IgD-negative memory B cell (primary cell): Measurements from ENCODE around the gene HK2. TPM values are rescaled to one million over a fixed set of nuclear protein-coding genes. Genes with fewer than 3 reads are reported as not detected.
A peak's percentile ranks its signal among the peaks of the same experiment; 100 is the strongest.
"Not testable (repeated sequence)": the region's sequence is repeated elsewhere in the genome, so short reads cannot be mapped to it uniquely, and the experiment has no call there.

Source experiments
- H3K27ac Mint-ChIP-seq, 3 donors: one replicate each; pipeline ENCODE4 v1.8.0; 2020 to 2022; ENCODE audit warnings: mild to moderate bottlenecking in 3 of 3, mixed read lengths in 3 of 3, moderate library complexity in 1 of 3
- H3K27me3 Mint-ChIP-seq: one replicate; pipeline ENCODE4 v1.8.0; 2021; ENCODE audit warnings: mixed read lengths
- H3K36me3 Mint-ChIP-seq: one replicate; pipeline ENCODE4 v1.8.0; 2020; ENCODE audit warnings: mild to moderate bottlenecking, mixed read lengths
- H3K4me1 Mint-ChIP-seq, 3 donors: one replicate each; pipeline ENCODE4 v1.8.0; 2020 to 2022; ENCODE audit warnings: mixed read lengths in 3 of 3, mild to moderate bottlenecking in 1 of 3
- H3K4me3 Mint-ChIP-seq, 4 donors: one replicate each; pipeline ENCODE4 v1.8.0; 2020 to 2022; ENCODE audit warnings: mild to moderate bottlenecking in 4 of 4, mixed read lengths in 4 of 4, moderate library complexity in 3 of 4
- H3K9me3 Mint-ChIP-seq, 3 donors: one replicate each; pipeline ENCODE4 v1.8.0; 2020 to 2021; ENCODE audit warnings: mixed read lengths in 3 of 3, mild to moderate bottlenecking in 1 of 3
- polyA plus RNA-seq: library from polyadenylated mRNA; unstranded; fragments of 300-500 nt; fragmentation: Illumina TruSeq; gene quantifications from one replicate; pipeline ENCODE4 v1.2.3, GENCODE V29; 2021

Gene HK2
- 4.3 TPM for polyA plus RNA-seq

DNA sequence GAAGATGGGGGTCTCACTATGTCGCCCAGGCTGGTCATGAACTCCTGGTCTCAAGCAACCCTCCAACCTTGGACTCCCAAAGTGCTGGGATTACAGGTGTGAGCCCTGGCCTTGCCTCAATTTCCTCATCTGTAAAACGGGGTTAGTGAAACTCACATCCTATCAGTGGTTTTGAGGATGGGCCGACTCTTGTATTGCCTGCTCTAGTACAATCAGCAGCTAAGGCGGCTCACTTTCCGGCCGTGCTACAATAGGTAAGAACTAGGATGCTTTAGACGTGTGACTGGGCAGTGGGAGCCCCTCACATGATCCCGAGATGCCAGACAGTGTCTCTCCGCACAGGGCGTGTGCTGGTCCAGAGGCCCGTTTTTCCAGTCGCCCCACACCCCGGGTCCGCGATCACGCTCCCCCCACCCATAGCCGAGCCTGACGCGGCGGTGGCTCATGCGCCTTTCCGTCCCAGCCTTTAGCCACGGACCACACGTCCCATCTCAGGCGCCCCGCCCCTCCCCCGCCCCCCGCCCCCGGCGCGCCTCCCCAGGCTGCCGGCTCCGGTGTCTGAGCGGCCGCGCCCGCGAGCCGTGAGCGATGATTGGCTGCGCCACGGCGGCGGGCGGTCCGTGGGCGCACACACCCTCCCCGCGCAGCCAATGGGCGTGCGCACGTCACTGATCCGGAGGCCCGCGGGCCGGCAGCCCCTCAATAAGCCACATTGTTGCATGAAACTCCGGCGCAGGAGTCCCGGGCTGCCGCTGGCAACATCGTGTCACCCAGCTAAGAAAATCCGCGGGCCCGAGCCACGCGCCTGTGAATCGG lies at the start of gene HK2:
Gene HK2, plus strand, starts transcription at position 710 of the 816 bp plus-strand sequence. CDS start 454 bp downstream, outside the sequence.
- no peaks in the 10 kb centered on the region for H3K27me3 Mint-ChIP-seq
- no peaks in the 10 kb centered on the region for H3K9me3 Mint-ChIP-seq
- H3K27ac Mint-ChIP-seq: peak within 1 kb of the TSS; percentile 85 to 94 (median 93)
- H3K36me3 Mint-ChIP-seq: no peaks in the 10 kb centered on the region
- H3K4me3 Mint-ChIP-seq: peak within 1 kb of the TSS; percentile 92 to 99 (median 98)
- H3K4me1 Mint-ChIP-seq: peaks cover 20 to 26% (median 23%) of the 10 kb centered on the region in 3 donors

GRCh38 chr2:74789271-74789670 lies 44.7 kb upstream of the HK2 start:
- peaks cover 3% of the 10 kb centered on the region for H3K36me3 Mint-ChIP-seq
- peaks cover 9 to 14% (median 12%) of the 10 kb centered on the region in 3 donors for H3K9me3 Mint-ChIP-seq
- no peak overlapping the region for H3K4me3 Mint-ChIP-seq
- no peaks in the 10 kb centered on the region for H3K4me1 Mint-ChIP-seq
- H3K27ac Mint-ChIP-seq: no peak overlapping the region
- peaks cover 10% of the 10 kb centered on the region for H3K27me3 Mint-ChIP-seq

- H3K36me3 Mint-ChIP-seq: peaks cover 3% of the 10 kb centered on the region
- no peaks in the 10 kb centered on the region for H3K4me1 Mint-ChIP-seq
- peaks cover 7 to 14% (median 11%) of the 10 kb centered on the region in 3 donors for H3K9me3 Mint-ChIP-seq
- H3K4me3 Mint-ChIP-seq: no peak overlapping the region
- H3K27ac Mint-ChIP-seq: no peak overlapping the region
- H3K27me3 Mint-ChIP-seq: peaks cover 10% of the 10 kb centered on the region
Observed at GRCh38 chr2:74792282-74792681, 41.6 kb upstream of the HK2 start.

- H3K4me3 Mint-ChIP-seq, H3K27ac Mint-ChIP-seq, H3K9me3 Mint-ChIP-seq, H3K27me3 Mint-ChIP-seq, H3K4me1 Mint-ChIP-seq, H3K36me3 Mint-ChIP-seq: not testable (repeated sequence)
Observed at GRCh38 chr2:74794878-74795277, 39.0 kb upstream of the HK2 start.

GRCh38 chr2:74806355-74806839 lies 27.5 kb upstream of the HK2 start:
- Mint-ChIP-seq H3K36me3 (no peaks in the 10 kb centered on the region), H3K27me3 (peaks cover 10% of the 10 kb centered on the region), H3K9me3 (peaks cover 0 to 3% (median 0%) of the 10 kb centered on the region in 3 donors), H3K4me3 (no peak overlapping the region), H3K4me1 (peaks cover 0 to 9% (median 5%) of the 10 kb centered on the region in 3 donors), H3K27ac (no peak overlapping the region)

- Mint-ChIP-seq H3K4me1 (peaks cover 0 to 8% (median 5%) of the 10 kb centered on the region in 3 donors), H3K36me3 (no peaks in the 10 kb centered on the region), H3K27me3 (peaks cover 5% of the 10 kb centered on the region), H3K27ac (no peak overlapping the region), H3K4me3 (no peak overlapping the region), H3K9me3 (peaks cover 0 to 3% (median 0%) of the 10 kb centered on the region in 3 donors)
Observed at GRCh38 chr2:74806920-74807319, 27.0 kb upstream of the HK2 start.

DNA sequence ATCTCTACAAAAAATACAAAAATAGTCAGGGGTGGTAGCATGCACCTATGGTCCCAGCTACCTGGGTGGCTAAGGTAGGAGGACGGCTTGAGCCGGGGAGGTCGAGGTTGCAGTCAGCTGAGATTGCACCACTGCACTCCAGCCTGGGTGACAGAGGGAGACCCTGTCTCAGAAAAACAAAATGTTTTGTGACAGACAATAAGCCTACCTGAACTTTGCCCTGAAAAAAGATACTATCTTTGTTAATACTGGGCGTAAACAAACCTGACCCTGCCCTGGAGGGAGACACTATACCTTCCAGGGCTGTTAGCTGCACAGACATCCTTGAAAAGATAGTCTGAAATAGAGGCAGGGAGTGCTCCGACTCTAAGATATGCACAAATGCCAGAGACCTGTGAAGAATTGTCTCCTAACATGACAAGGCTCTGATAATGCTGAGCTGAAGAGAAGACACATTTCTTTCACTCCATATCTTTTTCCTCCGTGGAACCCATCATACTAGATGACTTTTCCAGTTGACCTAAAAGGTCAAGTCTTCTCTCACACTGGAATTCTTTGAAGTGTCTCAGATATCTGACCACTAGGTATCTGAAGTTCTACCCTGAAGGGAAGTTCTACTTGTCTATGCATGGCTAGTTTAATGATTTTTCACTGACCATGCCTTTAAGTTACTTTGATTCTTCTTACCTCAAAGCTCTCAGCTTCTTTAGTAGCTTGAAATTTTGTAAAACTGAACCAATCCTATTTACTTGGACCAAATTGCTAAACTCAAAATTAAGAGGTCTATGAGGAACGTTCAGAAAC lies 20.9 kb upstream of the HK2 start:
- Mint-ChIP-seq H3K27me3 (peaks cover 3% of the 10 kb centered on the region), H3K36me3 (no peaks in the 10 kb centered on the region), H3K27ac (no peak overlapping the region), H3K4me3 (no peak overlapping the region), H3K4me1 (peaks cover 9 to 13% (median 12%) of the 10 kb centered on the region in 3 donors), H3K9me3 (no peaks in the 10 kb centered on the region)

DNA sequence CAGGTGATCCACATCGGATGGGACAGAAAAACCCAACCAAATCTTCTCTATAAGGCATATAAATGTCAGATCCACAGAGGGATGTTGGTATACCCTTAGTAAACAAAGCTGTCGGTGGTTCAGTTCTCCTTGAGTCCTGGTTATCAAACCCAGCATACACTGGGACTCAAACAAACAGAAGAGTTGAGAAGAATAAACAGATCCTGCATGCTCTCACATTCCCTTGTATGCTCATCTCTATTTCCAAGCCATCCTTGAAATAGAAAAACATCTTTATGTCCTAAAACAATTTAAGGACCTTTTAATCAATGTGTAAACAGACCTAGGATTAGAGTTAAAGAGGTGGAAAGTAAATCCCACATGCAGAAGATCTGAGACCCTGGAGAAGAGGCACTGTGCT lies 19.8 kb upstream of the HK2 start:
- no peaks in the 10 kb centered on the region for H3K36me3 Mint-ChIP-seq
- H3K4me1 Mint-ChIP-seq: peaks cover 9 to 13% (median 12%) of the 10 kb centered on the region in 3 donors

GRCh38 chr2:74815941-74816340 lies 18.0 kb upstream of the HK2 start:
- no peaks in the 10 kb centered on the region for H3K36me3 Mint-ChIP-seq
- peaks cover 9 to 13% (median 12%) of the 10 kb centered on the region in 3 donors for H3K4me1 Mint-ChIP-seq
- H3K9me3 Mint-ChIP-seq: no peaks in the 10 kb centered on the region
- peak overlapping the region in 1 of 3 donors; percentile 54 for H3K27ac Mint-ChIP-seq
- H3K4me3 Mint-ChIP-seq: no peak overlapping the region
- H3K27me3 Mint-ChIP-seq: no peaks in the 10 kb centered on the region

More for the DNA sequence above, 19.8 kb upstream of the HK2 start:
- no peaks in the 10 kb centered on the region for H3K9me3 Mint-ChIP-seq
- H3K27ac Mint-ChIP-seq: no peak overlapping the region
- H3K4me3 Mint-ChIP-seq: no peak overlapping the region
- peaks cover 3% of the 10 kb centered on the region for H3K27me3 Mint-ChIP-seq

DNA sequence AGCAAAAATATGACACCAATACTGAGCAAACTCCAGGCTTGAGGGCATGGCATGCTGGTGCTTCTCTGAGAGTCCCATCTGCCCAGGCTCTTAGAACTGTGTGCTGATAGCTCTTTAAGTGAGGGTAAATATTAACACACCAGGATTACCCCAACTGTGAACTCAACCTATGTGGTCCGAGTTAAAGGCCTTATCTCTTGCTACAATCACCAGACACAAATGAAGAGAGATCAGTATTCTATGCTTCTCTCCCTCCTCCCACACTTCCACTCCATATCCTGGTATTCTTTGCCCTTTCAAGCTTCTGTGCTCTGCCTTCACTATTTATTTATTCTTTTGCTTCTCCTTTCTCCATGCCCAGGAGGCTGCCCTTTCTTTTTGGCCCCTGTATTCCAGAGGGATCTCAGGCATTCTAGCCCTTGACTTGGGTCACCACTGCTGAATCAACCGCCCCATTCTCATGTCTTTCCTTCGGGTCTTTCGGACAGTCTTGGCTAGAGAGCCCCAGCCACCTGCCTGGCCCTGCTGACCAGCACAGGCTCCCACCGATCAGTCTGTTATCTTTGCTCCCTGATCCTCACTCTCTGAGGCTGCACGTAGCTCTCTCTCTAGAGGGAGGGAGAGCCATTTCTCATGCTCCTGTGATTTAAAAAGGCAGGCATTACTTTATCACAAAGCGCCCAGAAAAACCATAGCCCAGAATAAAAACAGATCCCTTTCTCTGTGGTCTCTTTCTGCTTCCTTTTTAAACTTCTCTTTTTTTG lies 17.2 kb upstream of the HK2 start:
- H3K4me1 Mint-ChIP-seq: peaks cover 9 to 13% (median 12%) of the 10 kb centered on the region in 3 donors
- no peaks in the 10 kb centered on the region for H3K9me3 Mint-ChIP-seq
- H3K4me3 Mint-ChIP-seq: peak overlapping the region in 3 of 4 donors; percentile 22 to 90 (median 89)
- peak overlapping the region in 2 of 3 donors; percentile 72 to 94 for H3K27ac Mint-ChIP-seq
- H3K27me3 Mint-ChIP-seq: no peaks in the 10 kb centered on the region
- H3K36me3 Mint-ChIP-seq: no peaks in the 10 kb centered on the region

DNA sequence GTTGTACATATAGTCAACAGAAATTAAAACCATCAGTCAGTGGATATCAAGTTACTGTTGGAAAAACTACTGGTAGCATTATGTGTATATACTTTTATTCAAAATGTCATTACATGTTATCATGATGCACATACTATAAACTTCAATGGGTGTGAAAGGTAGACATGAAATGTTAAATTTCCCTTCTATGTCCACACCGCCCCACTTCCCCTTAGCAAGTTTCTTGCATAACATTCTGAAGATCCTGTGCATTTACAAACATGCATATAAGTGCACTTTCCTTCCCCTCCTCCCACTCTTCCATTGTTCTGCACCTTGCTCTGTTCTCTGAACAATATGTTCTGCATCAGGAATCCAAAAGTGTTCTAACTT lies 16.6 kb upstream of the HK2 start:
- H3K36me3 Mint-ChIP-seq: no peaks in the 10 kb centered on the region
- H3K27me3 Mint-ChIP-seq: no peaks in the 10 kb centered on the region
- peaks cover 9 to 13% (median 12%) of the 10 kb centered on the region in 3 donors for H3K4me1 Mint-ChIP-seq
- H3K27ac Mint-ChIP-seq: peak overlapping the region in 1 of 3 donors; percentile 94
- no peaks in the 10 kb centered on the region for H3K9me3 Mint-ChIP-seq
- H3K4me3 Mint-ChIP-seq: peak overlapping the region in 2 of 4 donors; percentile 89 to 90

DNA sequence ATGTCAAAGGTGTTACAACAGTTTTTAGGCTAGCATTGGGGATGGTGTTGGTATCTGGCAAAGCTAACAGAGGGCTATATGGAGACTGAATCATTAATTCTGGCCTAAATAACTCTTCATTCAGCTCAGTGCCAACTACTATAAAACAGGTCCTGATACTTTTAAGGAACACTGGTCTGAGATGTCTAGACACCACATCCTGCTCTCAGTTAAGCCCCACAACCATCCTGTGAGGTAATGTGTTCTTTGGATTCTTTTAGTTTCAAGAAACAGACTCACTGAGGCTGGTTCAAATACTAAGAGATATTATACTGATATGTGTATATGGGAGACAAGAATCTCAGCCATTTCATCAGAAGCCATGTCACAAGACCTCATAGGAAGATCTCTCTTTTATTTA lies 14.2 kb upstream of the HK2 start:
- no peaks in the 10 kb centered on the region for H3K27me3 Mint-ChIP-seq
- H3K4me1 Mint-ChIP-seq: peaks cover 14 to 15% (median 15%) of the 10 kb centered on the region in 3 donors
- no peak overlapping the region for H3K4me3 Mint-ChIP-seq

DNA sequence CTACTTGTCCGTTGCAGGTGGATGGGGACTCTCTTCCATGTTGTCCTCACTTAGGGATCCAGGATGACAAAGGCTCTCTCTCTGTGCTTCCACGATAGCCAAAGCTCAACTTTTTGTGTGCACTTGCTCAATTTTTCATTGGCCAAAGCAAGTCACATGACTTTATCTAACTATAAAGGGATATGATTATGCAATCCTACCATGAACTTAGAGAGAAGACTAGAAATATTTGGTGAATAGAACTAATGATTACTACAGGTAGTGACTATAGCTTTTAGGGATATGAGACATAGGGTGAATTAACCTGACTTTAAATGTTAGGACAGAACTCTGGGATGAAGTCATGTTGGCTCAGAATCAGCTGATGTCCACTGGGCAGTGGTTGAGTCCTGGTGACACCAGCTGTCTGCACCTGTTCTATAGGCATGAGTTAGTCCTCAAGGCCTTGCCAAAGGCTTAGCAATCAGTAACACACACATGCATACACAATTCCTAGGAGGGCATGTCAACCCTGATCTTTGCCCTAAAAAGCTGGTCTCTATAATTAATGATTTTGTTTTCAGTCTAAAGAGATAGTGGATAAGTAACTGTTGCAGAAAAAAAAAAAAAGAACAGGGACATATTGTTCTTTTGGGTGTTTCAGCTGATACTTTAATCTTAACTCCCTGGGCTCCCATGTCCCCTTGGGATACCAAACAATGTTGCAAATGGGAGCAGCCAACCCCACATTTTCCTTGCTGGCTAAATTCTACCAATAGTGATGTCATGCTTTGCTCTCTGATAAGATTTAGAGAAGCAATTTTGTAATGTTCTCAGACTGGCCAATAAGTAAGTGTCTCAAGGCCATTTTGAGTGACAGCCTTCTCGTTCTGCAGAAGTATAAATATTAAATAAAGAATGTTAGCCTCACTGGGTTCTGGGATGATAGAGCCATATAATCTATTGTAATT lies 12.5 kb upstream of the HK2 start:
- no peaks in the 10 kb centered on the region for H3K27me3 Mint-ChIP-seq
- H3K4me1 Mint-ChIP-seq: peaks cover 15 to 20% (median 16%) of the 10 kb centered on the region in 3 donors
- peak overlapping the region in 1 of 3 donors; percentile 31 for H3K27ac Mint-ChIP-seq
- H3K36me3 Mint-ChIP-seq: no peaks in the 10 kb centered on the region
- H3K4me3 Mint-ChIP-seq: no peak overlapping the region
- no peaks in the 10 kb centered on the region for H3K9me3 Mint-ChIP-seq

More for the DNA sequence above, 14.2 kb upstream of the HK2 start:
- Mint-ChIP-seq H3K36me3 (no peaks in the 10 kb centered on the region), H3K27ac (no peak overlapping the region), H3K9me3 (no peaks in the 10 kb centered on the region)
